NB4 (cell line): Measurements from ENCODE around the gene OR2T1.
"Not testable (repeated sequence)": the region's sequence is repeated elsewhere in the genome, so short reads cannot be mapped to it uniquely, and the experiment has no call there.

Experiments used
- CTCF ChIP-seq: IDR thresholded peaks from one replicate; pipeline ENCODE4 v1.5.1; 2012; ENCODE audit warnings: low read depth, low read length
- MAX ChIP-seq: IDR thresholded peaks from 2 replicates; pipeline ENCODE4 v1.6.1; 2011; ENCODE audit warnings: low read depth, low read length
- MYC ChIP-seq: IDR thresholded peaks from 2 replicates; pipeline ENCODE4 v1.6.1; 2011; ENCODE audit warnings: low read depth, low read length
- POLR2A ChIP-seq: IDR thresholded peaks from 2 replicates; pipeline ENCODE4 v1.6.1; 2011; ENCODE audit warnings: mild to moderate bottlenecking; ENCODE audit not compliant: insufficient read length; ENCODE audit errors: extremely low read depth

GRCh38 chr1:248448409-248449074 lies 45.7 kb downstream of the OR2T1 start:
- not testable (repeated sequence) for TF ChIP-seq CTCF, POLR2A, MAX, MYC
